ENCODE measurements around the gene GPATCH8. TPM values are rescaled to one million over a fixed set of nuclear protein-coding genes. Genes with fewer than 3 reads are reported as not detected.

Gene GPATCH8
- total and polyA plus RNA-seq, 2 of the 8 experiments (the other 6 are each of a cell fraction or from before 2014, with no cell fraction given): 20.5 to 58.1 TPM

- H3K27ac ChIP-seq (ENCODE audit: low read depth, low read length): no peak overlapping the region
- no peaks in the 10 kb centered on the region for H4K20me1 ChIP-seq (replicated peaks in 1 of 2; ENCODE audit: control insufficient read depth in 1 of 2, insufficient read depth in 2 of 2, low read length in 2 of 2)
- H4K8ac ChIP-seq (ENCODE audit: extremely low read depth, insufficient read depth, low read length): no peak overlapping the region
- H4K5ac ChIP-seq (ENCODE audit: insufficient read length, low read depth, low read length): no peak overlapping the region
- no peaks in the 10 kb centered on the region for H3K79me2 ChIP-seq (ENCODE audit: control insufficient read depth in 1 of 2, insufficient read depth in 2 of 2, low read length in 2 of 2)
- H3K4me2 ChIP-seq (ENCODE audit: insufficient read depth in 1 of 2, low read depth in 2 of 2, low read length in 2 of 2): peak overlapping the region; percentile 40 to 53; a peak in 1 of 4 replicates
- H3K18ac ChIP-seq (ENCODE audit: extremely low read depth, low read length): peak overlapping the region; percentile 85
- H3K23ac ChIP-seq (ENCODE audit: insufficient read length): no peak overlapping the region
- H3K23me2 ChIP-seq (ENCODE audit: low read depth, low read length): peaks cover 4% of the 10 kb centered on the region
- no peak overlapping the region for H2AFZ ChIP-seq (ENCODE audit: low read length)
- peaks cover 24 to 42% (median 38%) of the 10 kb centered on the region in 4 experiments for H3K4me1 ChIP-seq (replicated peaks in 1 of 4; ENCODE audit: control insufficient read depth in 3 of 4, insufficient read depth in 4 of 4, low read length in 3 of 4)
- peak overlapping the region; percentile 85 for H2BK12ac ChIP-seq (ENCODE audit: low read depth, low read length)
- H3K27me3 ChIP-seq (replicated peaks in 1 of 4; ENCODE audit: control insufficient read depth in 3 of 4, extremely low read depth in 1 of 4, insufficient read depth in 3 of 4, low read length in 3 of 4): peaks cover 0 to 36% (median 13%) of the 10 kb centered on the region in 4 experiments; a peak in 5 of 7 replicates
- POLR2A ChIA-PET (ENCODE audit: partially characterized antibody): interaction anchor here (1.1 to 14.7 kb wide), 4 partner anchors 7 to 13 kb away, joined by 4 to 219 read pairs (median 8); partner anchors contain the start of gene FZD2
- H3K4ac ChIP-seq (replicated peaks; ENCODE audit: insufficient read length, low read depth, low read length): peak overlapping the region; percentile 4
- DNase-seq (ENCODE audit: low read depth in 1 of 2, low spot score in 2 of 2) (no peak), FAIRE-seq (no peak)
- H3K9me3 ChIP-seq (ENCODE audit: insufficient read depth in 2 of 2, low read depth in 1 of 2, low read length in 1 of 2): no peaks in the 10 kb centered on the region
- no peak overlapping the region for H3K9ac ChIP-seq (replicated peaks in 1 of 4; ENCODE audit: extremely low read depth in 1 of 4, low read depth in 3 of 4, low read length in 3 of 4)
- 85% methylated on average over 3 of the region's 3 CpGs; no CpG with 5 or more reads in 1 of the 2 experiments for WGBS, 2 experiments (ENCODE audit: extremely low coverage in 1 of 2, insufficient coverage in 1 of 2, insufficient read length in 1 of 2, insufficient replicate concordance in 2 of 2, low coverage in 1 of 2, low lambda C conversion rate in 2 of 2, missing lambda C conversion rate in 1 of 2)
- peak overlapping the region; percentile 46 for H4K91ac ChIP-seq (replicated peaks; ENCODE audit: insufficient read length, low read length)
- H3K79me1 ChIP-seq (ENCODE audit: low read depth, low read length): no peaks in the 10 kb centered on the region; the same call in 1 of the 2 replicates
- peak overlapping the region; percentile 7 for H3K56ac ChIP-seq (replicated peaks; ENCODE audit: insufficient read length, low read depth, low read length)
- CTCF ChIA-PET (ENCODE audit: partially characterized antibody): interaction anchor here (0.6 to 3.1 kb wide), 7 partner anchors 9 to 232 kb away, joined by 3 to 9 read pairs (median 4); partner anchors contain the start of gene FZD2
- peak overlapping the region; percentile 4 for H2AK5ac ChIP-seq (ENCODE audit: low read depth, low read length)
- no peak overlapping the region for H3K14ac ChIP-seq (ENCODE audit: insufficient read length)
- H3K36me3 ChIP-seq (ENCODE audit: control insufficient read depth in 2 of 4, insufficient read depth in 4 of 4, low read length in 3 of 4): no peaks in the 10 kb centered on the region
- peak overlapping the region; percentile 62 for H2BK120ac ChIP-seq (replicated peaks; ENCODE audit: low read depth, low read length)
- H2BK5ac ChIP-seq (ENCODE audit: low read depth, low read length): peak overlapping the region; percentile 7; the same call in 1 of the 2 replicates
- no peak overlapping the region for H2BK15ac ChIP-seq (ENCODE audit: low read length)
- peak overlapping the region in 1 of 4 experiments; percentile 24; a peak in 2 of 8 replicates for H3K4me3 ChIP-seq (ENCODE audit: extremely low read depth in 1 of 4, insufficient read depth in 2 of 4, low read depth in 3 of 4, low read length in 4 of 4)
- peak overlapping the region; percentile 65; the same call in 1 of the 2 replicates for H2BK20ac ChIP-seq (ENCODE audit: low read length)
- TF ChIP-seq CEBPB (IDR thresholded peaks at IDR 0.05; ENCODE audit: low read depth, low read length) (no peak), HDAC6 (IDR thresholded peaks at IDR 0.05; ENCODE audit: low read depth, low read length) (no peak)
Observed at GRCh38 chr17:44548376-44549230, 45.4 kb upstream of the GPATCH8 start.

All from H1 (cell line).